Brain microvascular endothelial cell (primary cell): ENCODE data around the gene RTP1.

Experiments
- DNase-seq: peaks from one replicate; pipeline ENCODE4 v3.0.0-alpha.2; 2020
- H3K27ac ChIP-seq: fragments of 250-450 bp; sonication (Bioruptor Pico); 2 replicates; pipeline ENCODE4 v1.5.1; 2020; ENCODE audit warnings: mild to moderate bottlenecking, moderate library complexity
- H3K27me3 ChIP-seq: fragments of 250-450 bp; sonication (Bioruptor Pico); replicated peaks from 2 replicates; pipeline ENCODE4 v1.5.1; 2020; ENCODE audit warnings: mild to moderate bottlenecking
- H3K36me3 ChIP-seq: fragments of 250-450 bp; sonication (Bioruptor Pico); replicated peaks from 2 replicates; pipeline ENCODE4 v1.5.1; 2020; ENCODE audit warnings: mild to moderate bottlenecking
- H3K4me3 ChIP-seq: 2 replicates; pipeline ENCODE4 v1.5.1; 2011; ENCODE audit warnings: low read depth, mild to moderate bottlenecking, control low read depth, low read length, moderate library complexity
- in situ Hi-C: cut with HindIII; loops from 2 replicates; pipeline ENCODE4 v1.10.0; 2017; ENCODE audit warnings: low sequenced_read_pairs, low pct_ligation_motif_present
- TF ChIP-seq, protein P1 (sequence below): IDR thresholded peaks from 2 replicates; pipeline ENCODE4 v1.5.1; 2011; ENCODE audit warnings: low read depth, mild to moderate bottlenecking, moderate library complexity, low read length, control low read depth, inconsistent platforms; ENCODE audit errors: missing control alignments

RTP1 gene

GRCh38 chr3:187197335-187197649, at the start of gene RTP1:
TSS of gene RTP1 (plus strand) at chr3:187197486. CDS start at chr3:187197516, 30 bp downstream.
- no peak within 1 kb of the TSS for H3K27ac ChIP-seq
- TF ChIP-seq, protein P1, sequence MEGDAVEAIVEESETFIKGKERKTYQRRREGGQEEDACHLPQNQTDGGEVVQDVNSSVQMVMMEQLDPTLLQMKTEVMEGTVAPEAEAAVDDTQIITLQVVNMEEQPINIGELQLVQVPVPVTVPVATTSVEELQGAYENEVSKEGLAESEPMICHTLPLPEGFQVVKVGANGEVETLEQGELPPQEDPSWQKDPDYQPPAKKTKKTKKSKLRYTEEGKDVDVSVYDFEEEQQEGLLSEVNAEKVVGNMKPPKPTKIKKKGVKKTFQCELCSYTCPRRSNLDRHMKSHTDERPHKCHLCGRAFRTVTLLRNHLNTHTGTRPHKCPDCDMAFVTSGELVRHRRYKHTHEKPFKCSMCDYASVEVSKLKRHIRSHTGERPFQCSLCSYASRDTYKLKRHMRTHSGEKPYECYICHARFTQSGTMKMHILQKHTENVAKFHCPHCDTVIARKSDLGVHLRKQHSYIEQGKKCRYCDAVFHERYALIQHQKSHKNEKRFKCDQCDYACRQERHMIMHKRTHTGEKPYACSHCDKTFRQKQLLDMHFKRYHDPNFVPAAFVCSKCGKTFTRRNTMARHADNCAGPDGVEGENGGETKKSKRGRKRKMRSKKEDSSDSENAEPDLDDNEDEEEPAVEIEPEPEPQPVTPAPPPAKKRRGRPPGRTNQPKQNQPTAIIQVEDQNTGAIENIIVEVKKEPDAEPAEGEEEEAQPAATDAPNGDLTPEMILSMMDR: no peak
- in situ Hi-C loops: no loop called here

DNA sequence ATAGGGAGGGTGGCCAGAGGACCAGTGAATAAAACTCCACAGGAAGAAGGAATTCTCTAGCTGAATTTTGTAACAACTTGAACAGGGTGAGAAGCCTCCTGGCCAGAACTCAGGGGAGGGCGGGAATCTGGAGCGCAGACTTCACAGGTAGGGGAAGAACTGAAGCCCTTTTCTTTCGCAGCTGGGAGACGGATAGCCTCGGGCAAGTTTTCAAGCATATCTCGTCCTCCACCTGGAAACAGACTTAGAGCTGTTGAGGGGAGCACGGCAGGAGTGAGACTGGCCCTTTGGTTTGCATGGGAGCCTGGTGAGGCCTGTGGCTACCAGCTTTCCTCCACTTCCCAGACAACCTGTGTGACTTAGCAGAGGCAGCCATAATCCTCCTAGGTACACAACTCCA, 47.1 kb upstream of the RTP1 start:
- TF ChIP-seq, protein P1: no peak

More at GRCh38 chr3:187197335-187197649, at the start of gene RTP1:
- Histone ChIP-seq H3K4me3 (no peak within 1 kb of the TSS), H3K27me3 (peaks cover 3% of the 10 kb centered on the region), H3K36me3 (no peaks in the 10 kb centered on the region)
- no peak for DNase-seq

GRCh38 chr3:187150599-187150998, 46.7 kb upstream of the RTP1 start:
- DNase-seq: no peak
- no peak overlapping the region for H3K4me3 ChIP-seq
- peaks cover 2% of the 10 kb centered on the region for H3K27me3 ChIP-seq
- in situ Hi-C loops: no loop called here
- no peaks in the 10 kb centered on the region for H3K36me3 ChIP-seq
- no peak overlapping the region for H3K27ac ChIP-seq
- TF ChIP-seq, protein P1: peak; percentile 46

More for the DNA sequence above, 47.1 kb upstream of the RTP1 start:
- in situ Hi-C loops: no loop called here
- Histone ChIP-seq H3K27me3 (peaks cover 2% of the 10 kb centered on the region), H3K27ac (no peak overlapping the region), H3K4me3 (no peak overlapping the region), H3K36me3 (no peaks in the 10 kb centered on the region)
- no peak for DNase-seq

GRCh38 chr3:187161556-187161955, 35.7 kb upstream of the RTP1 start:
- in situ Hi-C loops: no loop called here
- Histone ChIP-seq H3K36me3 (no peaks in the 10 kb centered on the region), H3K27me3 (no peaks in the 10 kb centered on the region)

DNA sequence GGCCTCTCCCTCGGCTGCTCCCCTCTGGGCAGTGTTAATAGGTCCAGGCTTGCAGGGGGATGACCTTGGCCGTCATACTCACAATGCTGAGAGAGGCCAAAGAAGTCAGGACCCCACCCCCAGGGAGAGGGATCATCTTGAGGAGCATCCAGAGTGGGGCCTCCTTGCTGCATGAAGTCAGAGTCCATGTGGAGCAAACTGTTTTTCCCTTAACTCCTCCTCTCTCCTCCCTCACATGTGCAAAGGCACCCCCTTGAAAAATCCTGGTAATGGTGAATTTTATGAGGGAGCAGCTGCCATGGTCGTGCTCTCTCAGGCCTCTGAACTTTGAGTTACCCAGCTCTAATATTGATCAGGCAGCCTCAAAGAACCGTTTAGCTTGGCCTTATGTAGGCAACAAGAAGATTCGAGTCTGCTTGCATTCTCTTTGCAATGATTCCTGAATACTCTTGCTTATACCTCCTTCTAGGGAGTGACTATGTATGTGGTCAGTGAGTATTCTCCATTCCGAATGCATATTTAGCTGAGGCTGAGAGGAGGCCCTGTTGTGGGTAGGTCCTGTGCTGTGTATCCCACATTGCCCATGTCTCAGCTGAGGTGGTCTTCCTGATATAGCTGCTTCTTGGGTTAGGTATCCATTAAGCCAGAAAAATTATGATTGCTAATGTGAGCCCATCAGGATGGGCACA, 34.9 kb upstream of the RTP1 start:
- Histone ChIP-seq H3K27ac (no peak overlapping the region), H3K27me3 (no peaks in the 10 kb centered on the region), H3K36me3 (no peaks in the 10 kb centered on the region), H3K4me3 (no peak overlapping the region)
- TF ChIP-seq, protein P1: no peak
- no peak for DNase-seq
- in situ Hi-C loops: no loop called here

More at GRCh38 chr3:187161556-187161955, 35.7 kb upstream of the RTP1 start:
- no peak for DNase-seq
- Histone ChIP-seq H3K4me3 (no peak overlapping the region), H3K27ac (no peak overlapping the region)
- TF ChIP-seq, protein P1: peak; percentile 24

GRCh38 chr3:187165144-187165543, 32.1 kb upstream of the RTP1 start:
- TF ChIP-seq, protein P1: peak; percentile 66
- no peak overlapping the region for H3K4me3 ChIP-seq
- in situ Hi-C loops: no loop called here
- H3K36me3 ChIP-seq: no peaks in the 10 kb centered on the region
- H3K27ac ChIP-seq: no peak overlapping the region
- peak; percentile 47 for DNase-seq
- H3K27me3 ChIP-seq: no peaks in the 10 kb centered on the region
